Progenitor cell of endocrine pancreas (in vitro differentiated cells): ENCODE results near the gene ASIC2. TPM values are rescaled to one million over a fixed set of nuclear protein-coding genes. Genes with fewer than 3 reads are reported as not detected.

Source experiments
- DNase-seq: peaks from one replicate; pipeline ENCODE4 v3.0.0; 2021; ENCODE audit warnings: low spot score; ENCODE audit not compliant: unreplicated experiment
- H3K27ac Mint-ChIP-seq: 2 replicates; pipeline ENCODE4 v1.8.0; 2021; ENCODE audit warnings: mild to moderate bottlenecking, moderate library complexity, mixed read lengths
- H3K27me3 Mint-ChIP-seq: 2 replicates; pipeline ENCODE4 v1.8.0; 2021; ENCODE audit warnings: mixed read lengths
- H3K36me3 Mint-ChIP-seq: 2 replicates; pipeline ENCODE4 v1.8.0; 2022; ENCODE audit warnings: mixed read lengths; ENCODE audit not compliant: insufficient read depth
- H3K4me1 Mint-ChIP-seq: 2 replicates; pipeline ENCODE4 v1.8.0; 2021; ENCODE audit warnings: low read depth, mixed read lengths
- H3K4me3 Mint-ChIP-seq: 2 replicates; pipeline ENCODE4 v1.8.0; 2021; ENCODE audit warnings: low read depth, mild to moderate bottlenecking, moderate library complexity, mixed read lengths
- H3K9me3 Mint-ChIP-seq: 2 replicates; pipeline ENCODE4 v1.8.0; 2021; ENCODE audit warnings: low read depth, mixed read lengths
- CTCF ChIP-seq: fragments of 200-600 bp; sonication (generic); IDR thresholded peaks from one replicate; pipeline ENCODE4 v1.5.0; 2021; ENCODE audit warnings: antibody characterized with exemption, mild to moderate bottlenecking; ENCODE audit not compliant: unreplicated experiment
- total RNA-seq: library from RNA; stranded (reverse); gene quantifications from 2 replicates; pipeline ENCODE4 v1.2.1, GENCODE V29; 2021

The ASIC2 gene
- total RNA-seq, 1 donor from 2014 or later = 0.29 TPM

GRCh38 chr17:33121756-33122155, 171.3 kb downstream of the ASIC2 start:
- TF ChIP-seq CTCF = no peak
- H3K4me1 Mint-ChIP-seq = no peaks in the 10 kb centered on the region
- no peaks in the 10 kb centered on the region for H3K9me3 Mint-ChIP-seq
- H3K4me3 Mint-ChIP-seq = no peak overlapping the region
- peaks cover 30% of the 10 kb centered on the region for H3K27me3 Mint-ChIP-seq
- DNase-seq = no peak
- no peaks in the 10 kb centered on the region for H3K36me3 Mint-ChIP-seq
- H3K27ac Mint-ChIP-seq = no peak overlapping the region

DNA sequence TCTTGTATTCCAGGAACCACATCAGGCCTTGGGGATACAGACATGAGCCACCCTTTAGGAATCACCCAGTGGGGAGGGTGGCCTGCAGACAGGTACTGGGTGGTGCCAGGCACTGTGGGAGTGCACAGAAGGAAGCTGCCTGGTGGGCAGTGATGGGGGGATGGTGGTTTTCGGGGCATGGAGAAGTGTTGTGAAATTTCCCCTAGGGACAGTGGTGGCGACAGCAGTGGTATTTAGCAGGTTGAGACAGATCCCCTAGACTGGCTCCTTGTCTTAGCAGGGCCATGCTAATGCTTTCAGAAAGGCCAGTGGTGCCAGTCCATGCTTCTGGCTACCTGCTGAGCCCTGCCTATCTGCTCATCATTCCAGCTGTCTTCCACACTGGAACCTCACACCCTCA, 171.8 kb downstream of the ASIC2 start:
- no peak overlapping the region for H3K27ac Mint-ChIP-seq
- peaks cover 32% of the 10 kb centered on the region for H3K27me3 Mint-ChIP-seq
- H3K4me3 Mint-ChIP-seq = no peak overlapping the region
- H3K4me1 Mint-ChIP-seq = no peaks in the 10 kb centered on the region
- DNase-seq = no peak
- H3K9me3 Mint-ChIP-seq = no peaks in the 10 kb centered on the region
- no peaks in the 10 kb centered on the region for H3K36me3 Mint-ChIP-seq
- no peak for TF ChIP-seq CTCF

DNA sequence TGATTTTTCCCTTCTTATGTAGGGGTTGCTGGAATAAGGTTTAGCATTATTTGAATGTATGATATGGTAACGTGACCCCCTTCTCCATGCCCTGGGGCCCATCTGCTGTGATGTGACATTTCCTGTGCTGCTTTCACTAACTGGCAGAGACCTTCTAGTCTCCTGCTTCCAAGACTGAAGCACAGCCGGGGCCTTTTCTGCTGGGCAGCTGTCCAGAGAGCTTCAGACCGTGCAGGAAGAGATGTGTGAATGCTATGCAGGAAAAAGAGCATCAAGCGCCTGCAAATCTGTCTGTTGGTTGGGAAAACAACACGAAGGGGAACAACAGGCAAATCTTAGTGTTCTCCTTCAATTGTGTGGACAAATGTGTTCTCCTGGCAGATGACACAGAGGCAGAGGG, 173.0 kb downstream of the ASIC2 start:
- H3K36me3 Mint-ChIP-seq = no peaks in the 10 kb centered on the region
- TF ChIP-seq CTCF = no peak
- no peak for DNase-seq
- no peaks in the 10 kb centered on the region for H3K4me1 Mint-ChIP-seq
- peaks cover 42% of the 10 kb centered on the region for H3K27me3 Mint-ChIP-seq
- no peaks in the 10 kb centered on the region for H3K9me3 Mint-ChIP-seq
- no peak overlapping the region for H3K4me3 Mint-ChIP-seq
- H3K27ac Mint-ChIP-seq = no peak overlapping the region

DNA sequence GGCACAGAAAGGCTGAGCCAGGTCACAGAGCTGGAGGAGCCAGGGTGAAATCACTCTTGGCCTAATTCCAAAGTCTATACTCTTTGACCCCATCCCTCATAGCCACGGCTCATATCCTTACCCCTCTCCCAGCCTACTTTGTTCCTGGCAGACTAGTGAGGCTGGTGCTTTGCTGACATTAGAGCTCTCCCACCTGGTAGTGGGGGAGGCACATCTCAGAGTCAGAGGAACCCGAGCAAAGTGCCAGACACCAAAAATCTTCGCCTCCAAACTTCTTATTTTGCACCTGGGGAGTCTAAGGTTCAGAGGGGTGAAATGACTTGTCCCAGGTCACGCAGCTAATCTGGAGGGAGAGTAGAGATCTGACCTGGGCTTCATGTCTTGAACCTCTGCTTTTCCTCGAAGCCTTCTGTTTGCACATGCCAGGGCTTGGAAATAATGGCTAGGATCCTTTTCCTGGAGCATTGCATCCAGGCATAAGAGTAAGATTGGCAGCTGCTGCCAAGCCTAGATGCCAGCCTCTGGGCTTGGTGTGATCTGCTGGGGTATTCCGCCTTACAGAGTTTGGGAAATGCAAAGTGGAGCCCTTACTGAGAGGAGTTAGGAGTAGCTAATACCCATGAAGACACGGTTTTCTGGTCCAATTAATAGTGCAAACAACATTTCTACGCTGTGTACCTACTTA, 174.6 kb downstream of the ASIC2 start:
- no peak for DNase-seq
- TF ChIP-seq CTCF = no peak
- Mint-ChIP-seq H3K4me3 (no peak overlapping the region), H3K9me3 (no peaks in the 10 kb centered on the region), H3K27me3 (peaks cover 38% of the 10 kb centered on the region), H3K36me3 (no peaks in the 10 kb centered on the region), H3K27ac (no peak overlapping the region), H3K4me1 (no peaks in the 10 kb centered on the region)

- TF ChIP-seq CTCF = no peak
- DNase-seq = no peak
- H3K9me3 Mint-ChIP-seq = no peaks in the 10 kb centered on the region
- H3K27me3 Mint-ChIP-seq = peaks cover 43% of the 10 kb centered on the region
- no peak overlapping the region for H3K27ac Mint-ChIP-seq
- H3K4me3 Mint-ChIP-seq = no peak overlapping the region
- H3K4me1 Mint-ChIP-seq = no peaks in the 10 kb centered on the region
- H3K36me3 Mint-ChIP-seq = no peaks in the 10 kb centered on the region
These were observed 177.0 kb downstream of the ASIC2 start for GRCh38 chr17:33116021-33116551.
